GM19099 (cell line): Measurements from ENCODE around the gene SLC39A11.

Experiments used
- POLR2A ChIP-seq: IDR thresholded peaks from 3 replicates; pipeline ENCODE4 v1.6.1; 2011; ENCODE audit warnings: low read depth; ENCODE audit not compliant: insufficient read length; ENCODE audit errors: extremely low read depth

Gene SLC39A11

GRCh38 chr17:72970246-72970645 is 122.2 kb downstream of the SLC39A11 start:
- no peak for TF ChIP-seq POLR2A

GRCh38 chr17:72969293-72969906 is 123.1 kb downstream of the SLC39A11 start:
- TF ChIP-seq POLR2A: no peak

- TF ChIP-seq POLR2A: no peak
Measured at GRCh38 chr17:72968798-72969197, 123.7 kb downstream of the SLC39A11 start.

GRCh38 chr17:72967977-72968585 is 124.4 kb downstream of the SLC39A11 start:
- TF ChIP-seq POLR2A: no peak

- no peak for TF ChIP-seq POLR2A
Measured at GRCh38 chr17:72967277-72967970, 125.1 kb downstream of the SLC39A11 start.

GRCh38 chr17:72962106-72962505 is 130.4 kb downstream of the SLC39A11 start:
- TF ChIP-seq POLR2A: no peak

GRCh38 chr17:72955391-72956140 is 136.9 kb downstream of the SLC39A11 start:
- TF ChIP-seq POLR2A: no peak

GRCh38 chr17:72954579-72954978 is 137.9 kb downstream of the SLC39A11 start:
- no peak for TF ChIP-seq POLR2A

GRCh38 chr17:72953621-72954020 is 138.9 kb downstream of the SLC39A11 start:
- no peak for TF ChIP-seq POLR2A

GRCh38 chr17:72952641-72953315 is 139.7 kb downstream of the SLC39A11 start:
- TF ChIP-seq POLR2A: no peak

GRCh38 chr17:72952220-72952619 is 140.3 kb downstream of the SLC39A11 start:
- TF ChIP-seq POLR2A: no peak

- TF ChIP-seq POLR2A: no peak
Measured at GRCh38 chr17:72950242-72950931, 142.1 kb downstream of the SLC39A11 start.

GRCh38 chr17:72948115-72948514 is 144.4 kb downstream of the SLC39A11 start:
- no peak for TF ChIP-seq POLR2A

GRCh38 chr17:72947475-72947874 is 145.0 kb downstream of the SLC39A11 start:
- TF ChIP-seq POLR2A: no peak
